ENCODE results near the gene ATXN1.
"Not testable (repeated sequence)": the region's sequence is repeated elsewhere in the genome, so short reads cannot be mapped to it uniquely, and the experiment has no call there.

The ATXN1 gene

DNA sequence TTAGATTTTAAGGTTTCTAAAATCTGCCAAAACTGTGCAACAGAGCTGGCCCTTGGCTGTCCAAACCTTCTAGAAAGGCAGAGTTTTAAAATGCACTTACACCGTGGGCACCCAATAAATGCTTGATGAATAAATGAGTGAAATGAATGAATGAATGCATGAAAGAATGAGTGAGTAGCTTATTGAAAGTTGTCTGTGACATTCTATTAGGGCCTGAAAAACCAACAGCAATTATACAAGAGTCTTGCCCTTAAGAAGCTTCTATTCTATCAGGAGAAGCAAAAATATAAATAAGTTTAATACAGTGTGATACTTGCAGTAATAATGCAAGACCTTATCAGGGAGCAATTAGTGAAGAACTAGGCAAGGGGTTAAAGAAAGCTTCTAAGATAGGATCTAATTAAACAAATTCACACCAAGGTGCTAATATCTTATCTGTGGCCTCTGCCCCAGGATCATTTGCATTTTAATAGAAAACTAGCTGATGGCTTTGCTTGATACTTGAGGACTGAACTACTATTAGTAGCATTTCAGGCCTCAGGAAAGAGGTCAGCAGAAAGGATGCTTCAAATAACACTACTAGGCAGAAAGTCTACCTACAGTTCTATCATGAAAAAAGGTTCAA, 292.2 kb downstream of the ATXN1 start:
- DNase-seq: no peak

DNA sequence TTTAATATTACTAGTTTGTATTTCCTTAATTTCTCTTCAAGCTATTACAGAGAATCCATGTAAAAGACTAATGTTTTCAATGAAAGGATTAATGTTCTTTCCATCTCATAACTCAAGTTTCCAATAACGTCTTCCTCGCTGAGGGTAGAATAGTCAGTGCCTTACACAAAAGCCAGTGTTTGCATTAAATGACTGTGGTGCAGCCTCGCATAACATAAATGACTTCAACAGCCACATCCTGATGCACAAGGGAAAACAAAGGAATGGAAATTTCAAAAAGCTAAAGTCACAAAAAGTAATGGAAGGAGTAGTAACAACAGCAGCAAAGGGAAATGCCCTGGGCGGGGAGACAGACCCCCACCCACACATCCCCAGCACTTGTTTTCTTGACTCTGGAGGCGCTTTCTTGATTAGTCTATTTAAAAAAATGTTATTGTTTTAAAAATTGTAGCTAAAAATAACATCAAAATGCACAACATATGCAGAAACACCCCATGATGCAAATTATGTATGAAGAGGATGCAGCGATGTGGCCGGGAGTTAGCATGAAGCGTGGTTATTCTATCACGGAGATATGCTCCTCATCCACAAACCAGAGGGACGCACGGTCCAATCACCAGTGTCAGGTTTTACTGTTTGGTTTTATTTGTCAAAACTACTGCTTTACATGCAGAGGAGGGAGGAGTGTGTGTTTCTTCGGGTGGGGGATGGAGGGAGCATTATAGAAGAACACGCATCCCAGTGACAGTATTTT, 294.3 kb downstream of the ATXN1 start:
- no peak for DNase-seq

DNA sequence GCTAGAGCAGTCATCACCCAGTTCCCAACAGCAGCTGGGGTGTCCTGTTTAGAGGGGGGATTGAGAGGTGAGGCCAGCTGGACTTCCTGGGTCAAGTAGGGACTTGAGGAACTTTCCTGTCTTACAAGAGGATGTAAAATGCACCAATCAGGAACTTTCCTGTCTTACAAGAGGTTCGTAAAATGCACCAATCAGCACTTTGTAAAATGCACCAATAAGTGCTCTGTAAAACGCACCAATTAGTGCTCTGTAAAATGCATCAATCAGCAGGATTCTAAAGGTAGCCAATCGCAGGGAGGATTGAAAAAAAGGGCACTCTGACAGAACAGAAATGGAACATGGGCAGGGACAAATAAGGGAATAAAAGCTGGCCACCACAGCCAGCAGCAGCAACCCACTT, 297.2 kb downstream of the ATXN1 start:
- no peak for DNase-seq

DNA sequence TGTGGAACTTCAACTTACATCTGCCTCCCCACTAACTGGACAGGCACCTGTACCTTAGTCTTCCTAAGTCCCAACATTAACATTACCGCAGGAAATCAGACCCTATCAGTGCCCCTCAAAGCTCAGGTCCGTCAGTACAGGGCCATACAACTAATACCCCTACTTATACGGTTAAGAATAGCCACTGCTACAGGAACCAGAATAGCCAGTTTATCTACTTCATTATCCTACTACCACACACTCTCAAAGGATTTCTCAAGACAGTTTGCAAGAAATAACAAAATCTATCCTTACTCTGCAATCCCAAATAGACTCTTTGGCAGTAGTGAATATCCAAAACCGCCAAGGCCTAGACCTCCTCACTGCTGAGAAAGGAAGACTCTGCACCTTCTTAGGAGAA, 298.0 kb downstream of the ATXN1 start:
- DNase-seq: not testable (repeated sequence)

DNA sequence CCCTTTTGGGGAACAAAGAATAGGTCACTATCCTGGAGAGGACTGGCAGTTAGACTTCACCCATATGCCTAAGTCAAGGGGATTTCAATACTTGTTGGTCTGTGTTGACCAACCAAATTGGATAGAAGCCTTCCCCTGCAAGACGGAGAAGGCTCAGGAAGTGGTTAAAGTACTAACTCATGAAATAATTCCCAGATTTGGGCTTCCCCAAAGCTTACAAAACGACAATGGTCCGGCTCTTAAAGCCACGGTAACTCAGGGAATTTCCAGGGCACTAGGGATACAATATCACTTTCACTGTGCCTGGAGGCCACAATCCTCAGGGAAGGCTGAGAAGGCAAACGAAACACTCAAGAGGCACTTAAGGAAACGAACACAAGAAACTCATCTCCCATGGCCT, 299.8 kb downstream of the ATXN1 start:
- no peak for DNase-seq

DNA sequence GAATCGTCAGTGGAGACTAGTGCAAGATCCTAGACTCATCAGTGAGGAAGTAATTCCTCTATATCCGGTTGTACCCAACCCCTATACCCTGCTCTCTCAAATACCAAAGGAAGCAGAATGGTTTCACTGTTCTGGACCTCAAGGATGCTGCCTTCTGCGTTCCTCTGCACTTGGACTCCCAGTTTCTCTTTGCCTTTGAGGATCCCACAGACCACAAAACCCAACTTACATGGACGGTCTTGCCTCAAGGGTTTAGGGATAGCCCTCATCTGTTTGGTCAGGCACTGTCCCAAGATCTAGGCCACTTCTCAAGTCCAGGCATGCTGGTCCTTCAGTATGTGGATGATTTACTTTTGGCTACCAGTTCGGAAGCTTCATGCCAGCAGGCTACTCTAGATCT, 301.8 kb downstream of the ATXN1 start:
- not testable (repeated sequence) for DNase-seq

DNA sequence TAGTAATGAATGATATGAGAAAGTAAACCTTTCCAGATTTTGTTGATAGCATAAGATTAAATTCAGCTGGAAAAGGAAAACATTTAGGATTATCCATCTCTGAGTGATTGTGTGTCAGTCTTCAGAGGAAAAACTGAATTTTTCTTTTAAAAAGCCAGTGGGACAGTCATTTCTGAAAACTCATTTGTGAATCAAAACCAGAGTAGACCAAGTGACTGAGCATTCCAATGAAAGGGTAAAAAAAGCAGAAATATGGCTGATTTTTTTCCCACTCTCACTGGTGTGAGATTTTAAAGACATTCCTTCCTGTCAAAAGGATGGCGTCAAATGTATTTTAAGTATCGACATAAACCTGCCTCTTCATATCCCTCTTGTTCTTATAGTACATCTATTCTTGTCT, 308.9 kb downstream of the ATXN1 start:
- no peak for DNase-seq

DNA sequence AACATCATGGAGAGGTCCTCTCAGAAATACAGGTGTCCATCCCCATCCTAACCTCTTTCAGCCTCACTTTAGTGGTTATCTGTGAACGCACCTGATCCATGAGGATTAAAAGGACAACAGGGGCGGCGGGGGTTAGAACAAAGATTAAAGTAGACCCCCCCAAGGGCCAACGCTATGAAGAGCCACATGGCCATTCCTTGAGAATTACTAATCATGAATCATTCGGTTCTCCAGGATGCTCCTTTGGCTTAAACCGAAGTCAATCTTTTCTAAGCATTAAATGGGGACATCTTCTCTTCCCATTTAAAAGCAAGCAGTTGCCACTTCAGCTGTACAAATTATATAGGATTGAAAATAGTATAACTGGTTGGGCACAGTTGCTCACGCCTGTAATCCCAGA, 310.4 kb downstream of the ATXN1 start:
- no peak for DNase-seq

DNA sequence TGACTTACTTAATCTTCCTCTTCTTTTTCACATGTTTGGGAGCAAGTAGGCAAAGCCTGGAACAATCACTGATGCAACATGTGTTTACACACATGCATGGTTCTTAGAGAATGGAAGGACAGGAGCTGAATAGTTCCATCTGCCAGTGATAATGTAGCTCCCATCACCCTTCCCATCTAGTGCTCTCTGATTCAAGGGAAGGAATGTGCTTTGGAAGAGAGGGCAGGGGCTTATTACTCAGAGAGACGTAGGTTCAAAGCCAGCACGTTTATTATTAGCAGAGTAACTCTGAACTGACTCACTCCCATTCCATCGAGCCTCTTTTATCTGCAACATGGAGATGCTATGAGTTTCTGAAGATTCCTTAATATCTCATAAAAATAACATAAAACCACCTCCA, 311.0 kb downstream of the ATXN1 start:
- DNase-seq: no peak

DNA sequence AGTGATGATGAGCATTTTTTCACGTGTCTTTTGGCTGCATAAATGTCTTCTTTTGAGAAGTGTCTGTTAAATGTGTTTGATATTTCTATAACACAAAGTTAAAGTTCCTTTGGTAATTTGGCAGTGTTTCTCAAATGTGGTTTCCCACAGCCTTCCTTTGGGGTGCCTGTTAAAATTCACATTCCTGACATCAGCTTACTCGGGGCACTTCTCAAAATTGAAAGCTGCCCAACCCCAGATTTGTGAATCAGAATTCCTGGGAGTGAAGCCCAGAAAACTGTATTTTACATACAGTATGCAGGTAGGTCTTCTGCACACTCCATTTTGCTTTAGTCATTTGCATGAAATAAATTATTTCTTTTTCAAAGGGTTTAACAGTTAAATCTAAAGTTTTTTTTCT, 315.0 kb downstream of the ATXN1 start:
- no peak for DNase-seq

DNA sequence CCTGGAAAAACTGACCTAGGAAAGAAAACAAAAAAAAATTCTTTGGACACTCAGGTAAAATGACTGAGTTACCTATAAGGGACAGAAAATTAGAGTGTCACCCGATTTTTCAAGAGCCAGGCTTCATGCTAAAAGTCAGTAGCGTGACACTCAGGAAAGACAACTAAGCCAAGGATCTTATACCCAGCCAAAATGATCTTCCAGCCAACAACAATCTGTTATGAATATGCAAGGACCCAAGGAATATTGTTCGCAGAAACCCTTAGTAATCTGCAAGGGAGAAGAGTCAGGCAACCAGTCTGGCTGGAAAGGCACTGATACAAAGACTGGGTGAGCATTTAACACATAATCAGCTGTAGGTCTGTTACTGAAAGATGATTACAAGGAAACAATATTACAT, 319.2 kb downstream of the ATXN1 start:
- no peak for DNase-seq

DNA sequence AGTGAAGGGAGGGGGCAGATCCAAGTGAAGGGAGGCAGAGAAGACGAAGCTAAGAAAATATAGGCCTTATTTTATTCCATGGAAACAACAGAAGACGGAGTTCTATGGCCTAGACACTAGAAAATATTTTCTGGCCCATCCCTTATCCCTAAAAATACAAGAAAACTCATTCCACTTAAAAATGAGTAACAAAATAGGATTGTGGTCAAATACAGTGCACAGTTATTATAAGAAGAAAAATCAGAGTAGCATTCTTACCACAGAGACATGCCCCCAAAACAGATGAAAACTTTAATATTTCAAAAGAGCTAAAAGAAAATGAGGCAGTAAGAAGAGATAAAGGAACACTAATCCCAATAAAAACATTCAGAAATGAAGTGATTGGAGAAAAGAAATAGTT, 320.0 kb downstream of the ATXN1 start:
- DNase-seq: no peak

DNA sequence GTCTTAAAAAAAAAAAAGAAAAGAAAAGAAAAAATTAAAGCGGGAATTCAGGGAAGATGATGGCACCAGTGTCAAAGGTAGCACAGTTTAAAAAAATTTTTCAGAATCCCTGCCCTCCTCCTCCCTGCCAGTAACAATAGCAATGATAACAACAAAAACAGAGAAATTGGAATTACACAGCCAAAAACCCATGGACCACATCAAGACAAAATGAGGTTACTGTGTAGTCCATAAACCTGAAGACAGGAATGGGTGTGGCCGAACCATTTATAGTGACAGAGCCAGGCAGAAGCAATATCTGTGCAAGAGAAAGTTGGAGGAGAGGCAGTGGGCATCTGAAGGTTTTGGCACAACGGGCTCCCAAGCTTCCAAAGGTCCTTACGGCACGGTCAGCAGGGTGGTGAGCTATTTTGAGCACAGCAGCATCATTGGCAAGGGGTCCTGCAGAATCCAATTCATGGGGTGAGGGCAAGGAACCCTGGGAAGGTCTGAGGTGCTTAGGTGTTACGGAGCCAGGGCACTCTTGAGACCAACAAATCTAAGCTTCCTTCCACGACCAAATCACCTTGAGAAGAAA, 320.5 kb downstream of the ATXN1 start:
- DNase-seq: no peak

DNA sequence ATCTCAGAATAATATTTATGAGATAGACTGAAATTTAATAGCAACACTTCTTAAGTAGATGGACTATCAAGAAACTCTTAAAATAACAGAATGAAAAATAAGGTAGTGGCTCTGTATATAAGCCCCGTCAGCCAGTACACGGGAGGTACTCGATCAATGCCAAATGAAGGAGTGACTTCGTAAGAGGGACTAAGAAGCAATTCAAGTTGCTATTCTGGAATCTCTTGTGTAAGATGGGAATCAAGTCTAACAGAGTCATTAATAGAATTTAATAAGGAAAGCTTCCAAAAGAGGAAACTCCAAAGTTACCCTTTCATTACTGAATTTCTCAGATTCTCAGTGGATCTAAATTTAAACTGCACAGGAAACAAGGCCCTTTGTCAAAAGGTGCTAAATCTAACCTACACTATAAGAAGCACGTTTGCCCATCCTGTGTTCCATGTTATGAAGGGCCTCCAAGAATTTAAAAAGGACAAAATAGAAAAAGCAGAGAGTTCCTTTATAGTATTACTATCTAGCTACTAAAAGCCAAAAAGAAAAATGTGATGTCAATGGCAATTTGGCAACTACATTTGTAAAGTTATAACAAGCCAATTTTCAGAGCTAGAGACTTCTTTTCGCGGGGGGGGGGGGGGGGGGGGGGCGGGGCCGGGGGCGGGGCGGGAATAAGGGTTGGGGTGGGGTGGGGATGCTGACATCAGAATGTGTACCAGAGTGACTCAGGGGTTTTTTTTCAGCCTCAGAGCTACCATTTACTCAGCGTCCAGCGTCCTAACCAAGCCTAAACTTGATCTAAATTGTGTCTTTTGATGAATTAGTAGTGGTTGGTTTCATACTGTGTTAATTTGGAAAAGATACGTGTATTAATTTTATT, 322.3 kb downstream of the ATXN1 start:
- no peak for DNase-seq

DNA sequence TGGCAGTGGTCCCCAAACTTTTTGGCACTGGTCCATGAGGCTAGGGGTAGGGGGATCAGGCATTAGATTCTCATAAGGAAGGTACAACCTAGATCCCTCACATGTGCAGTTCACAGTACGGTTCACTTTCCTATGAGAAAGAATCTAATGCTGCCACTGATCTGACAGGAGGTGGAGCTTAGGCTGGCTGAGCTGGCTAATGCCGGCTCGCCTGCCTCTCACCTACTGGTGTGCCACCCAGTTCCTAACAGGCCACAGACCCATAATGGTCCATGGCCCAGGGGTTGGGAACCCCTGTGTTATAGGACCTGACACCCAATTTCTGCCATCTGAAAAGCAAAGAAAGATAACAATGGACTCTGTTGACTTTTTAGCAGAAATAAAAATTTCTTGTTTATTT, 323.3 kb downstream of the ATXN1 start:
- peak; percentile 50 for DNase-seq

DNA sequence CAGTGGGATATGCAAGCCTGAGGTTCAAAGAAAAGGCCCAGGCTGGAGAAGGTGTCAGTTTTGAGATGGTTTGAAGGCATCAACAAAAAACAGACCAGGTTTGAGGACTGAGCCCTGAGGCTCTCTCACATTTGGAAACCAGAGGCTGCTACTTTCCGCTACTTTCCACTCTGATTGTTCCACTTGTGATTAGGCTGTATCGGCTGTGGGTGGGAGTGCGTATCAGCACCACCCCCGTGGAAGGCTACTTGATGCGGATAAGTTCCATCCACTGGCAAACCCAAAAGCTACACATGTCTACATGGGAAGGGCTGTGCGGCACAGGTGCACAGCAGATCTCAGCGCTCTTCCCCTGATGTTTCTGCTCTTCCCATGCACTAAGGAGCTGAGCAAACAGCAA, 324.2 kb downstream of the ATXN1 start:
- DNase-seq: peak; percentile 49

DNA sequence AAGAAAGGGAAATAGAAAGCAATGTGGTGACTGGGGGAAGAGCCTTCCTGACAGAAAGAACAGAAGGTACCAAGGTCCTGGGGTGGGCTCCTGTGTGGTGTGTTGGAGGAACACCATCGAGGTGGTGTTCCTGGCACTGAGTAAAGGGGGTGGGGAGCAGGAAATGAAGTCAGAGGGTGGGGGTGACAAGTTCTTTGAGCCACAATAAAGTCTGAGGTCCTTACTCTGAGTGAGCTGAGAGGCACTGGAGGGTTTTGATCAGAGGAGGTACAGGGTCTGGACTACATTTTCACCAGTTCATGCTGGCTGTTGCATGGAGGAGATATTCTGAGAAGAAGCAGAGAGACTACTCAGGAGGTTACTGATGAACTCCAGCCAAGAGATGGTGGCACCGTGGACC, 324.7 kb downstream of the ATXN1 start:
- DNase-seq: peak; percentile 59

DNA sequence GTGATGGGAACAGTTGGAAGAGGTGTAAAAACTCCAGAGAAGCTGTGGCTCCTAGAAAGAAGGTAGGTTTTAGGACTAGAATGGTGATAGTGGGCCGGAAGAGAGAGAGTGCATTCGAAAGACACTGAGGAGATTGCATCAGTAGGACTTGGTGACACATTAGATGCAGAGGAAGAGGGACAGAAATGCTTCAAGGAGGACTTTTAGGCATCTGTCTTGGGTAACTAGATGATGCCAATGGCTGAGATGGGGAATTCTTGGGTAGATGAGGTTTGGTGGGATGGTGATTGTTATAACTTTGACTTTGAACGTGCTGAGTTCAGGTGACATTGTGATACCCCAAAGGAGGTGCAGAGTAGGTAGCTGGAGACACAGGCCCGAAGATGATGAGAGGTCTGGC, 326.4 kb downstream of the ATXN1 start:
- DNase-seq: no peak

DNA sequence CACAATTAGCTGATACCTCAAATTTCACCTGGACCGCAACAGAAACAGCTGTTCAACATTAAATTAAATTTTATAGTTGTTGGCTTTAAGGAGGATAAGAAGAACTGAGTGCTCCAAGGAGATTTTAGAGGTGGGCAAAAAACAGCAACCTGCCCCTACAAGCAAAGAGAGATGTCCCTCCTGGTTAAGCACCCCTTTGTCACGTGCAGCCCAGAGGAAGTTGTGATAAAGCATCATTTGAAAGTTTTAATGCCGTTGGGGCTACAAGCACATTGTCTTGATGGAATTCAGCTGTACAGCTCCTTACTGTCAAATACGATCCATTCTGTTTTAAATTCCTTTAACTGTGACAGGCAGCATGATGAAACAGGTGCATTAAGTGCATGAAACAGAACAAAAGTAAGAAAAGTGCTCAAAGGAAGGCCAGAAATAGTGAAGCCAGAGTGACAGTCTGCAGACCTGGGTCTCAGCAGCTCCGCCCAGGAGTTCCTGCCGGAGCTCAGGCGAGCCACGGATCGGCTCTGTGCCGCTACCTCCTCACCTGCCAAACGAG, 327.8 kb downstream of the ATXN1 start:
- DNase-seq: no peak

DNA sequence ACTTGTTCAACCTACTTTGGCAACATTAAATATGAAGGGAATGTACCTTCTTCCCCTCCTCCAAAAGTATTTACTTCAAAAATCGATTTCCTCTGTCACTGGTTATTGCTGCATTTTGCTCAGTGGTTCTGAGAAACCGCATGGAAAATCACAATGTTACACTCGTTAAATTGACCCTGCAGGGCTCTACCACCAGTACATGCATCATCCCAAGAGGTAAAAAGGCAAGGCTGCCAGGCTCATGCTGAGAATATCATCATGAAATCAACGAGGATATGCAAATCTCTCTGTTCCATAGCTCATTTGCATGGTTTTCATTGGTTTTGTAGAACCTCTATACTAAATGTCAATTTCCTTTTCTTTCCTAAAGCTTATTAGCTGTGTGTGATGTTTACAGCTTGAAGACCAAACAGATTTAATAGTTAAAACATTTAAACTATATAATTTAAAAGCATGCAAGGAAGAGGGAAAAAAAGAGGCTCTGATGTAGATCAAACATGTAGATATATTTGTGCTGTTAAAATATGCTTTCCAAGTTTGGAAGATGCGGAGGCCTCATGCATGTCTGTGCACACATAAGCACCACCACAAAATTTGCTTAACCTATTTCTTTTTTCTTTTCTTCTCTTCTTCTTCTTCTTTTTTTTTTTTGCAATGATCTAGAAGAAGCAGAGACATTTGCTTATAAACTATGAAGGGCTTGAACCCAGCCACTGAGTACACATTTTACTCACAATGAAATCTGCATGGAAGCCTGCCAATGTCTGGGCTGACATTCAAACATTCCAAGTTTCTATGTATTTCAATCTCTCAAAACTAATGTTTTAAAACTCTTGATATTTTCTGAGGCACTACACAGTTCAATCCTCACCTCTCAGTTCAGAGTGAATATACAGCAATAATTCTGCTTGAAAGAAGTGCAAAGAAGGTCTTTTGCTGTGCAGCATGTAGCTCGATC, 328.9 kb downstream of the ATXN1 start:
- DNase-seq: no peak

DNA sequence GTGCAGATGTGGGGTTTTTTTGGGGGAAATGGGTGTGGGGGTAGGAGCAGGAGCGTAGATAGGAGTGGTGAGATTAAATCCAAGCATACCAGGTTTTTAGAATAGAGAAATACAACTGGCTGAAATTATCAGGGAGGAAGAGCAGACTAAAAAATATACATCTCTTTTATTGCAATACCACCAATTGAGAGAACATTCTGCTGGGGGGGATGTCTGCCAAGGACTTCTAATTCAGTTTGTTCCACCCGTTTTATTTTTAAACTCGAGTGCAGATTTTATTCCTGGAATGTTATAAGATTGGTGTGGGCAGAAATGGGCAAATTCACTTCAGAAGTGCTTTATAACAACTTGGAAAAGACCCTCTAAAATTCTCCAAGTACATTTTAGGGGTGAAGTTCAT, 330.2 kb downstream of the ATXN1 start:
- DNase-seq: no peak

Data from stimulated activated CD8-positive, alpha-beta memory T cell treated with anti-CD3 and anti-CD28 coated beads, Interleukin-4, amount 100 ng/mL, for 48 hours (primary cell).